Effector CD4-positive, alpha-beta T cell (primary cell): ENCODE data around the gene ATP5PD.

Experiments
- DNase-seq: peaks from one replicate; pipeline ENCODE4 v3.0.0-alpha.2; 2020
- total RNA-seq: gene quantifications from one replicate; lab custom pipeline; 2026; lab: John Stamatoyannopoulos, UW

ATP5PD gene
- 31.5 reads per million, percentile 57 among the genes with 10 or more reads in this experiment for total RNA-seq

DNA sequence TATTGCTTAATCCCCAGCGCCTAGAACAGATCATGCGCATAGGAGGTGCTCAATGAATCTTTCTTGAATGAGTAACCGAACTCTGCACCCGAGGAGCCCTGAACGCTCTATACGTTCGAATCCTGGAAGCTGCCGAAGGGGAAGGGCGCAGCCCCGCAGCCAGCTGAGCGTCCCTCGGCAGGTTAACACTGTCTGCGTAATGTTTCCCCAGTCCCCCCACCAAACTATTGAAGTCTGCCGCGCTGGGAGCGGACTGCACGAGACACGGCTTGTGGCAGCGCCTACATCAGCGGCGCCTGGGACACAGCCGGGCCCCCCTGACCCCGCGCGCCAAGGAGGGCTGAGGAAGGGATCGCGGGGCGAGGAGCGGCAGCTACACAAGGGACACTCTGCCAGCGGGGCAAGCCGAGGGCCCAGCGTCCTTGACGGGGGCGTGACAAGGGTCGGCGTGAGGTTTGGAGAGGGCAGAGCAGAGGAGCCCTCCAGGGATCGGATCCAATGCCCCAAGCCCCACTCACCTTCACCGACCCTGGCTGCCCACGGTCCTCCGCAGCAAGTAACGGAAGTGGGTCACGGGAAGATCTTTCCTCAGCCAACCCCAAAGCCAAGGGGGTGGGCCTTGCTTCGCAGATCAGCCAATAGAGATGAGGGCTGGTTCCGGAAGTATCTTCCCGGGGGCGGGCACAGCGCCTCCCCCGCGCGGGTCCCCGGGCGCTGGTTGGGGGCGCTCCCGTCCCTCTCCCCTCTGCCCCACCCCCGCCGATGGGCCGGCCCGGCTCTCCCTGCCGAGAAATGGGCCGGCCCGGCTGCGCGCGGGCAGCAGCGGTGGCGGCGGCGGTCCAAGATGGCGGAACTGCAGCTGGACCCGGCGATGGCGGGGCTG lies at the start of gene ATP5PD, which contains the start of gene KCTD2:
TSS of gene ATP5PD (minus strand) at position 563 of the 883 bp plus-strand sequence. CDS start 4,319 bp downstream, outside the sequence.
TSS of gene KCTD2 (plus strand) at position 819 of the 883 bp plus-strand sequence. CDS start at position 845, 26 bp downstream.
- peak; percentile 91 for DNase-seq

DNA sequence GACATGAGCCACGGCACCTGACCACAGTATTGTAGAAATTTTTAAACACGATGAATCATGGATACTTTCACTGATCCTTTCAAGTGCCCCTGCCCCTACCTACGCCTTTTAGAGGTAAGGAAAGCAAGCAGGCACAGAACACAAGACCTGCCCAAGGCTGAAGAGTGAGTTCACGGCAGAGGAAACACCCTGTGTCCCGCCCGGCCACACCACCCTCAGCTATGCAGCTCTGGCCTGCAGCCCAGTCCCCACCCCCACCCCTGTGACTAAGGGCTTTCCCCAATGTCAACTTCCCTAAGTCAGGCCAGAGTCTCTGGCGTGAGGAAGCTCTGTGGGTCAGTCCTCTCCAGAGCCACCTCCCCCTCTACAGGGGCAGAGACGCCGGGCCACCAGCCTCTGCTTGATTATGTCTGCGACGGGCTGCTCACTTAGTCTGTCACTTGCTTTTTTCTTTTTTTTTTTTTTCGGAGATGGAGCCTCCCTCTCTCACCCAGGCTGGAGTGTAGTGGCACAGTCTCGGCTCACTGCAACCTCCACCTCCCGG lies 49.4 kb upstream of the ATP5PD start:
- no peak for DNase-seq

- no peak for DNase-seq
Measured at GRCh38 chr17:75094871-75095399, 48.2 kb upstream of the ATP5PD start.

- DNase-seq = no peak
Measured at GRCh38 chr17:75093548-75094158, 46.9 kb upstream of the ATP5PD start.

DNA sequence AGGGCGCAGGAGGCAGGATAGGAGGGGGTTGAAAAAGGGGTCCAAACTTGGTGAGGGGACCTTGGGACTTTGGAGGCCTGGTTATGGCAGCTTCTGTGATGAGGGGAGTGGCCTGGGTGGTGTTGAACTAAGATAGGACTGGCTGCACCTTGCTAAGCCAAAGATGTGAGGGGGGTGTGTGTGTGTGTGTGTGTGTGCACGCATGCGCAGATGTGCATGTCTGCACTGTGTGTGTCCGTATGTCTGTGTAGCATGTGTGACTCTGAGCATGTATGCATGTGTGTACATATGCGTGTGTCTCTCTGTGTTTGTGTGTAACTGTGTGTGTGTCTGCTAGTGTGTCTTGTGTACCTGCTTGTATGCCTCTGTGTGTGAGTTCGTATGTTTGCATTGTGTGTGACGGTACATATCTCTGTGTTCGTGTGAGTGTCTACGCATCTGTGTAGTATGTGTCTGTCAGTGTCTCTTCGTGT lies 45.1 kb upstream of the ATP5PD start:
- no peak for DNase-seq

- DNase-seq = no peak
Measured at GRCh38 chr17:75090871-75091854, 44.4 kb upstream of the ATP5PD start.

- no peak for DNase-seq
Measured at GRCh38 chr17:75088465-75089417, 42.0 kb upstream of the ATP5PD start.

DNA sequence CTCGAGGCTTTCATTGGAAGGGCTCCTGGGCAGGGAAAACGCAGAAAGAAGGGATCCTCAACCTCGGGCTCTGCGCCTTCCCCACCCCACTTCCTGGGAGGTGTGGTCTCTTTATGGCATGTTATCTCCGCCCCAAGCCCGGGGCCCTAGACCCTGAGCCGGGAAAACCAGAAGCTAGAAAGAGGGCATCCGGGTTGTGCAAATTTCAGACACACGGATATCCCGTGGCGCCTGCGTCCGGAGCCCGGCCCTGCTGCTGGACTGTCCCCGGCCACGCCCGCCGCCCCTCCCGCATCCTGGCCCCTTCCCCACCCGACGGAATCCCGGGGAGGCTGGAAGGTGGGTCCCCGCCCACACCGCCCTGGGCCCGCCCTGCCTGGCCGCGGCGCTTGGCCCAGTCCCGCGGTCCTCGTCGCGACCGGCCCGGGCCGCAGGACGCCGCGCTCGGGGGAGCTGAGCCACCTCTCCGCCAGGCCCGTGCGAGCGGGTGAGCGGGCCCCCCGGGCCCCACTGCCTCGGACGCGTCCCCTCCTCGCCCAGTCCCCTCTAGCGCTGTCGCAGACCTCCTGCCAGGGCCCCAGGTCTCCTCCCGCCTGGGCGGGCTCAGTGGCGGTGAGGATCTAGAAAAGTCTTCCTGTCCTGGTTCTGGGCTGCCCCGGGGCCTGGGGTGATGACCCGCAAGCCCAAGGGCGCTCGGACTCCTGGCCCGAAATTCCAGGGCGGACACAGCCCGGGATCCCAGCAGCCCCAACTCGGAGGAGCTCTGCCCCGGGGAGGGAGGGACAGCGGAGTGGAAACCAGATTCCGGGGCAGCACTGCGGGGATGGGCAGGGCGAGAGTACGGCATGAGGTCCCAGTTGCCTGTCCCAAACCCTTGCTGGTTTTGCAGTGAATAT lies 41.0 kb upstream of the ATP5PD start, which contains the start of gene SLC16A5:
TSS of gene SLC16A5 (plus strand) at position 397 of the 896 bp plus-strand sequence. CDS start 5,683 bp downstream, outside the sequence.
- DNase-seq = peak; percentile 27

GRCh38 chr17:75087182-75087557 lies 40.4 kb upstream of the ATP5PD start:
- no peak for DNase-seq

DNA sequence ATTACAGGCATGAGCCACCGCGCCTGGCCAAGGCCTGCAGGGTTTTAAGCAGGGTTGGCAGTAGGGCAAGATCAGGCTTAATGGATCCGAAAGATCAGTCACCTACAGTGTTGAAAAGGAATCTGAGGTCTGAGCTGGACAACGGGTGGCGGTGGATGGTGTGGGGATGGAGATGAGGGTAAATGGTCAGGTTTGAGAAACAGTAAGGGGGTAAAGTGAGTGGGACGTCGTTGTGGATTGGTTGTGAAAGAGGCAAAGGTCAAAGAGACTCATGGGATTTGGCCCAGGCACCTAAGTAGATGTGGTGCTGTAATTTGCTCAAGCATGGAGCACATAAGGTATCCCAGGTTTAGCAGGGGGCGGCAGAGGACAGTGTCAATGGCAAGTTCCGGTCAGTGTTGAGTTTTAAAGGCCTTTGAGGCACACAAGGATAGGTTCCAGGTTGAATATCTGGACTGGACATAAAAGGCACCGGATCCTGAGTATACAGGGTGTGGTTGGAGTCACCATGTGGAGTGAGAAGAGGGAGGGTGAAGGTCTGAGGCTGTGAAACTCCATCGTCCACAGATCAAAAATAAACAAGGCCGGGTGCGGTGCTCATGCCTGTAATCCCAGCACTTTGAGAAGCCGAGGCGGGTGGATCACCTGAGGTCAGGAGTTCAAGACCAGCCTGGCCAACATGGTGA lies 39.9 kb upstream of the ATP5PD start:
- DNase-seq = no peak

- no peak for DNase-seq
Measured at GRCh38 chr17:75084039-75084660, 37.4 kb upstream of the ATP5PD start.

GRCh38 chr17:75082683-75083082 lies 35.9 kb upstream of the ATP5PD start:
- DNase-seq = no peak

DNA sequence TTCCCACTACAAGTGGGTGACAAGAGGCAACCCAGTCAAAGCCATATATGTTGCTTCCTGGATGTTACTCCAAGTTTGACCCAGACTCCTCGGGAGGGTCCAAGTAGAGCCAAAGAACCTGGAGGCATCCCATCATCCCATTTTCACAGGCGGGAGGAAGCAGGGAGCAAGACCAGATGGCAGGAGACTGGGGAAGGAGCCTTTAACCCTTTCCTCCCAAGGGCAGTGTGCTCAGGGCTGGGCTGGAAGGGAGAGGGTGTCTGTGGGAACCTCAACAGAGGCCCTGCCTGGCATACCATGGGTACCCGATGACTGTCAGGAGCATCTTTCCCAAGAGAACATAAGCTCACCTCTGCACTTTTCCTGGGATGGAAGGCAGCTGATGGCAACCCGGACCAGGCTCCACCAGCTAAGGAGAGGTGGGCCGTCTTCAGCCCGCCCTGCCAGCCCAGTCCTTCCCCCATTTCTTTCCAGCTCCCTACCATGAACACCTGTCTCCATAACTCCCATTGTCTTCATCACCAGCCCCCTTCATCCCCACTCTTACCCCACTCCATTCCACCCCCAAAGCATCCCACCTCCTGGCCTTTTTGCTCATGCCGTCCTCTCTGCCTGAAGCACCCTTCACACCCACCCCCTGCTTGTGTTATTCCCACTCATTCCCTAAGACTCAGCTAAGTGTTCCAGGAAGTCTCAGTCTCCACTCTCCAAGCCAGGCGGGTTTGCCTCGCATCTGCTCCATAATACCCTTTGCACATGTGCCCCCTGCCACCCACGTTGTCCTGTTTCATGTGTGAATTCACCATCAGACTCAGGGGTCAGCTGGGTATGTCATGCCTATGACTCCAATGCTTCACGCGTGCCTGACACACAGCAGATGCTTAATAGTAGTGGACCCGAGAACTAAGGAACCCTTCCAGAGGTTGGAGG lies 35.1 kb upstream of the ATP5PD start:
- no peak for DNase-seq

DNA sequence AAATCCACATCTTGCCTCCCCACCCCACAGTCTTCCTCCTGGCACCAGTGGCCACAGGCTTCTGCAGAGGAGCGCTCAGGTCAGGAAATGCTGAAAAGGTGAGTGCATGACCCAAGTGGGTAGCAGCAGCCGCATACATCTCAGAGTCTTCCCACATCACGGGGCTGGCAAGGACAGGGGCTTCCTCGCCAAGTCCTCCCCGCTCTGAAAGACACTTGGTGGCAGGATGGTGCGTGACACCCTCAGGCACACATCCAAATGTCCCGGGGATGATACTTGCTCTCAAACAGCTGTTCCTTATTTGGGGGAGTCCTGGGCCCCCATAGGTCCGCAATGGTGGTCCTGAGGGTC lies 32.2 kb upstream of the ATP5PD start:
- no peak for DNase-seq

GRCh38 chr17:75078284-75079022 lies 31.7 kb upstream of the ATP5PD start:
- DNase-seq = no peak

GRCh38 chr17:75077496-75078283 lies 30.9 kb upstream of the ATP5PD start:
- DNase-seq = peak; percentile 22
